Dendritic cell treated with granulocyte-macrophage colony-stimulating factor and Interleukin-4, amounts not matched to agents 40 ng/mL and 50 ng/mL, for 4 days (primary cell): Measurements from ENCODE around the gene MTUS2.

ENCODE experiments used
- H3K27ac Mint-ChIP-seq: one replicate; pipeline ENCODE4 v1.8.0; 2022; ENCODE audit warnings: mild to moderate bottlenecking, mixed read lengths
- H3K27me3 Mint-ChIP-seq: one replicate; pipeline ENCODE4 v1.8.0; 2022; ENCODE audit warnings: mild to moderate bottlenecking, mixed read lengths
- H3K36me3 Mint-ChIP-seq: one replicate; pipeline ENCODE4 v1.8.0; 2022; ENCODE audit warnings: low read depth, mixed read lengths
- H3K4me1 Mint-ChIP-seq: one replicate; pipeline ENCODE4 v1.8.0; 2022; ENCODE audit warnings: low read depth, mixed read lengths
- H3K4me3 Mint-ChIP-seq: one replicate; pipeline ENCODE4 v1.8.0; 2022; ENCODE audit warnings: mild to moderate bottlenecking, moderate library complexity, mixed read lengths
- H3K9me3 Mint-ChIP-seq: one replicate; pipeline ENCODE4 v1.8.0; 2022; ENCODE audit warnings: mixed read lengths
- intact Hi-C: fragments of 100-400 bp; cut with micrococcal nuclease; formaldehyde crosslinking; loops from one replicate; pipeline ENCODE4 v1.15.0; 2022

The MTUS2 gene

GRCh38 chr13:29491248-29491647 is 671.1 kb downstream of the MTUS2 start:
- Mint-ChIP-seq H3K36me3 (no peaks in the 10 kb centered on the region), H3K4me1 (peaks cover 37% of the 10 kb centered on the region), H3K4me3 (no peak overlapping the region), H3K27me3 (peaks cover 4% of the 10 kb centered on the region), H3K27ac (no peak overlapping the region), H3K9me3 (no peaks in the 10 kb centered on the region)
- intact Hi-C loops, result no loop called here

DNA sequence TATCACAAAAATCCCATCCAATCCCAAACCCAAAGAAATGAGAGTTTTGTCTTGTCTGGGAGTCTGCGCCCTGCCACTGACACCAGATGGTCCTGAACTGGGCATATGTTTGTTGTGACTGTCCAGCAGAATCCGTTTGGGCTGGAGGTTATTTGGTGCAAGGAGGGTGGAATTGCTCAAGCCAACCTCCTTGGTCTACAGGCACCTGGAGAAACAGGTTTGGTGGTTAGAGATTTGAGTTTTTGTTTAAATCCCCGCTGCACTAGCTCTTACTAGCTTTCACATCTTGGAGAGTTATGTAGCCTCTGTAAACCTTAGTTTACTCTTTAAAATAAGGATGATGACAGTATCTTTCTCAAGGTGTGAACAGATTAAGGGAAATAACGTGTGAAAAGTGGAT is 673.7 kb downstream of the MTUS2 start:
- H3K27ac Mint-ChIP-seq, result no peak overlapping the region
- H3K27me3 Mint-ChIP-seq, result no peaks in the 10 kb centered on the region
- intact Hi-C loops, result no loop called here
- H3K4me1 Mint-ChIP-seq, result peaks cover 35% of the 10 kb centered on the region
- H3K9me3 Mint-ChIP-seq, result no peaks in the 10 kb centered on the region
- H3K4me3 Mint-ChIP-seq, result no peak overlapping the region
- H3K36me3 Mint-ChIP-seq, result no peaks in the 10 kb centered on the region

- H3K36me3 Mint-ChIP-seq, result no peaks in the 10 kb centered on the region
- H3K27me3 Mint-ChIP-seq, result no peaks in the 10 kb centered on the region
- no peak overlapping the region for H3K27ac Mint-ChIP-seq
- no peak overlapping the region for H3K4me3 Mint-ChIP-seq
- intact Hi-C loops, result no loop called here
- H3K4me1 Mint-ChIP-seq, result peaks cover 35% of the 10 kb centered on the region
- no peaks in the 10 kb centered on the region for H3K9me3 Mint-ChIP-seq
Measured at GRCh38 chr13:29494520-29494919, 674.4 kb downstream of the MTUS2 start.

DNA sequence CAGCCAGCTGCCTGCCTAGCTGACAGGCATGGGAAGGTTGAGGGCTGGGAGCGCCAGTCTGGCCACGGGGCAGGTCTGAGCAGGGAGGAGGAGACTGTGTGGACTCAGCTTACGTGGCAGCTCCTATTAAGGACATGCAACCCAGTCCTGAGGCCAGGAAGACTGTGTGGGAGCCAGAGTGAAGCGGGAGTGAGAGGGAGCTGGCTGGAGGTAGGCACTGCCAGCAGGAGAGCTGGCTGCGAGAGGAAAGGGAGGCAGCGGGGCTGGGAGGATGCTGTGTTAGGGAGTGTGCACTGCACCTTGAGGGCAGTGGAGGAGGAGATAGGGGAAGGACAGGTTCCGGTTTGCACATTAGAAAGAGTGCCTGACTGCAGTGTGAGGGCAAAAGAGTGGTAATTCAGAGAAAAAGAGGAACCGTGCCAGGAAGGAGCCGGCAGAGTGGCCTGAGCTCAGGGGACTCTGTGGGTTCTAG is 676.1 kb downstream of the MTUS2 start:
- no peaks in the 10 kb centered on the region for H3K36me3 Mint-ChIP-seq
- H3K4me3 Mint-ChIP-seq, result no peak overlapping the region
- intact Hi-C loops, result no loop called here
- no peaks in the 10 kb centered on the region for H3K27me3 Mint-ChIP-seq
- H3K27ac Mint-ChIP-seq, result peak overlapping the region; percentile 78
- H3K4me1 Mint-ChIP-seq, result peaks cover 35% of the 10 kb centered on the region
- no peaks in the 10 kb centered on the region for H3K9me3 Mint-ChIP-seq

- Mint-ChIP-seq H3K27ac (peak overlapping the region; percentile 78), H3K4me3 (no peak overlapping the region), H3K4me1 (peaks cover 35% of the 10 kb centered on the region), H3K27me3 (no peaks in the 10 kb centered on the region), H3K9me3 (no peaks in the 10 kb centered on the region), H3K36me3 (no peaks in the 10 kb centered on the region)
- intact Hi-C loops, result no loop called here
Measured at GRCh38 chr13:29497137-29497654, 677.1 kb downstream of the MTUS2 start.

GRCh38 chr13:29498426-29499040 is 678.4 kb downstream of the MTUS2 start:
- H3K9me3 Mint-ChIP-seq, result no peaks in the 10 kb centered on the region
- peaks cover 37% of the 10 kb centered on the region for H3K4me1 Mint-ChIP-seq
- intact Hi-C loops, result no loop called here
- no peak overlapping the region for H3K27ac Mint-ChIP-seq
- H3K27me3 Mint-ChIP-seq, result peaks cover 9% of the 10 kb centered on the region
- H3K36me3 Mint-ChIP-seq, result no peaks in the 10 kb centered on the region
- no peak overlapping the region for H3K4me3 Mint-ChIP-seq

- intact Hi-C loops, result no loop called here
- H3K36me3 Mint-ChIP-seq, result no peaks in the 10 kb centered on the region
- H3K4me3 Mint-ChIP-seq, result no peak overlapping the region
- peaks cover 20% of the 10 kb centered on the region for H3K27me3 Mint-ChIP-seq
- peaks cover 27% of the 10 kb centered on the region for H3K4me1 Mint-ChIP-seq
- no peaks in the 10 kb centered on the region for H3K9me3 Mint-ChIP-seq
- no peak overlapping the region for H3K27ac Mint-ChIP-seq
Measured at GRCh38 chr13:29499506-29500165, 679.5 kb downstream of the MTUS2 start.

DNA sequence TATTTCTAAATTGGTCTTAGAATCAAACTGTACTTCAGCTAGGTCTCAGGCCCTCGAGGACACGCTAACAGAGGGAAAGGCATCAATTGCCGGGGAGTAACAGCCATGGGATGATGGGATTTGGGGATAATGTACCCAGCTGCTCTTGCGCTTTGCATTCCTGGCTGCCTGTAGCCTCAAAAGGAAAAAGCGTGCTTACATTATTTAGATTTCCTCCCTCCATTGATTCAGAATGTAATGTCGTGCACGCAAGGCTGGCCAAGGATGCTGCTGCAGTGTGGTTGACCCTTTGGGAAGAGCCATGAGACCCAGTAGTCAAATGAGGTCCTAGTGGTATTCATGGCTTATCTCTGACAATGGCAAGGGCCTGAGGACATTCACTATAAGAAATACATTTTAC is 680.2 kb downstream of the MTUS2 start:
- no peaks in the 10 kb centered on the region for H3K36me3 Mint-ChIP-seq
- no peak overlapping the region for H3K27ac Mint-ChIP-seq
- H3K4me3 Mint-ChIP-seq, result no peak overlapping the region
- peaks cover 24% of the 10 kb centered on the region for H3K27me3 Mint-ChIP-seq
- H3K9me3 Mint-ChIP-seq, result no peaks in the 10 kb centered on the region
- peaks cover 27% of the 10 kb centered on the region for H3K4me1 Mint-ChIP-seq
- intact Hi-C loops, result no loop called here

GRCh38 chr13:29501674-29502073 is 681.5 kb downstream of the MTUS2 start:
- Mint-ChIP-seq H3K9me3 (no peaks in the 10 kb centered on the region), H3K4me1 (peaks cover 14% of the 10 kb centered on the region), H3K27ac (no peak overlapping the region), H3K36me3 (no peaks in the 10 kb centered on the region), H3K27me3 (peaks cover 28% of the 10 kb centered on the region), H3K4me3 (no peak overlapping the region)
- intact Hi-C loops, result no loop called here

DNA sequence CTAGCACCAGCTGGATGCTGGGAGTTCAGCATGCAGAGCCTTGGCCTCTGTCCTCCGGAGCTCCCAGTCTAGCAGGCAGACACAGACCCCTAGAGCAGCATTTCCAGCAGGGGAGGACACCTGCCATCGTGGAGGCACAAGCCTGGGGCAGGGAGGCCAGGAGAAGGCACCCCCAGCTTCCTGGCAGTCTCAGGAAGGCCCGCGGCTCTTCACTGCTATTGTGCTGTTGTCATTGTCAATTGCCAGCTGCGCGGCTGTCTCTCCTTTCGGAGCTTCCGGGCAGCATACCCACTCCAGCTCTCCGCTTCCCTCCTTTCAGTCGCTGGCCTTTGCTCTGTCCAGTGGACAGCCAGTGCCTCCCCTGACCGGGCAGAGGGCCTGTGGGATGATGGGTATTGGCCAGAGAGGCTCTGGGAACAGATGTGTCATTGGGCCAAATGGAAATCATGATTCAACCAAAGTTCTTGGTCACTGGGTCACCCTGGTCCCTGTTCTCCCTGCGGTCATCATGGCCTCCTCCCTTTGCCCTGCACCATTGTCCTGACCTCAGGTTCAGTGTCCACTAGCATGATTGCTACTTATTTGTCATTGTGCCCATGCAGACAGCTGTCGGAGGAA is 682.4 kb downstream of the MTUS2 start:
- Mint-ChIP-seq H3K4me3 (no peak overlapping the region), H3K27ac (no peak overlapping the region), H3K27me3 (peaks cover 28% of the 10 kb centered on the region), H3K4me1 (peaks cover 6% of the 10 kb centered on the region), H3K9me3 (no peaks in the 10 kb centered on the region), H3K36me3 (no peaks in the 10 kb centered on the region)
- intact Hi-C loops, result no loop called here

GRCh38 chr13:29503041-29503837 is 683.1 kb downstream of the MTUS2 start:
- H3K36me3 Mint-ChIP-seq, result no peaks in the 10 kb centered on the region
- H3K9me3 Mint-ChIP-seq, result no peaks in the 10 kb centered on the region
- peaks cover 5% of the 10 kb centered on the region for H3K4me1 Mint-ChIP-seq
- peak overlapping the region; percentile 39 for H3K4me3 Mint-ChIP-seq
- intact Hi-C loops, result no loop called here
- H3K27me3 Mint-ChIP-seq, result peaks cover 28% of the 10 kb centered on the region
- no peak overlapping the region for H3K27ac Mint-ChIP-seq

DNA sequence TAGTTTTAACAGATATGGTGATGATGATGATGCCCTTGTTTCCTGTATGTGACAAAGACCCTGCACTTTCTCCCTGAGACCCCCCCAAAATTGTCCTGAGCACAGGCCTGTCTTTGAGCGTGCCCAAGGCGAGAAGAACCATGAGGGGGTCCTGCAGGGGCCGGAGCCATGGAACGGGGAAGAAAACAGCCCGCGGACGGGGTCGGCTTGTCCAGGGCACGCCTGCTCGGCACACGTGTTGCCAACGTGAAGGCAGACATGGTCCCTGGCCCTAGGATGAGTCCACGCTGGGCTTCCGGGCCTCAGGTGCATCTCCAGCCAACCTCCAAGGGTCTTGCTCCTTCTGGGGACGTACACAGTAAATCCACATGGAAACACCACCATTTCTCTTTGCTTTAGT is 684.6 kb downstream of the MTUS2 start:
- no peak overlapping the region for H3K4me3 Mint-ChIP-seq
- intact Hi-C loops, result no loop called here
- H3K36me3 Mint-ChIP-seq, result no peaks in the 10 kb centered on the region
- H3K4me1 Mint-ChIP-seq, result peaks cover 5% of the 10 kb centered on the region
- no peaks in the 10 kb centered on the region for H3K9me3 Mint-ChIP-seq
- peaks cover 28% of the 10 kb centered on the region for H3K27me3 Mint-ChIP-seq
- no peak overlapping the region for H3K27ac Mint-ChIP-seq

DNA sequence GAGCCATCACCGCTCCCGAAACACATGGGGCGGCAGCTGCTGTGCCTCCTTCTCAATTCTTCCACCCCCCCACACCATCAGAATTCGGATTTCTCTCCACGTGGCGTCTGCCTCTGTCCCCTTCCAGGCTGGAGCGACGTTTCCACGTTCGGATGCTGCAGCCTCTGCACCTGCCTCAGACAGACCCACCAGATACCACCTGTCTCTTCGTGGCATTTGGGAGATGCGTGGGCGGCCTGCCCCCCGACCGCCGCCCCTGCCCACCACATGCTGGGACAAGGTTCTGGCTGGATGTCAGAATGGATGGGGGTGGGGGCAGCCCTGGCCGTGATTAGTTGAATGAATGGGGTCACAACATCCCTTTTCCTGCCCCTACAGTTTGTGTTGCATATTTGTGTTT is 685.4 kb downstream of the MTUS2 start:
- H3K27ac Mint-ChIP-seq, result no peak overlapping the region
- no peak overlapping the region for H3K4me3 Mint-ChIP-seq
- intact Hi-C loops, result no loop called here
- peaks cover 8% of the 10 kb centered on the region for H3K36me3 Mint-ChIP-seq
- H3K9me3 Mint-ChIP-seq, result no peaks in the 10 kb centered on the region
- H3K4me1 Mint-ChIP-seq, result peaks cover 5% of the 10 kb centered on the region
- peaks cover 28% of the 10 kb centered on the region for H3K27me3 Mint-ChIP-seq

DNA sequence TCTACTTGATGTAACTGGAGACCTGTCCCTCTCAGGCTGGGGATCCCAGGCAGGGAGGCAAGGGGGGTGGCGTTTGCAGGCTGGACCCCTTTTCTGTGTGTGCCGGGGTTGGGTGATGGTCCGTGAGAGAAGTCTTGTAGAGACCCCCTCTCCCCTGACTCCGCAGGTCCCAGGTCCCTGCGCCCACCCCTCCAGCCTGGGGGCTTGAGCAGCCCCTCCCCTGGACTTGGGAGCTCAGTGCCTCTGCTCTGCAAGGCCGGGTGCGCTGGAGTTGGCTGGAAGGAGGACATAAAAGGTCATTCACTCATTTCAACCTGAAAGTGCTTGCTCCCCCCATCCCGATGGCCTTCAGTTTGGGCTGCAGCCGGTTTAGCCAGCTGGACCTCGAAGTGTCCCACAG is 685.8 kb downstream of the MTUS2 start:
- Mint-ChIP-seq H3K9me3 (no peaks in the 10 kb centered on the region), H3K27ac (no peak overlapping the region), H3K27me3 (peaks cover 28% of the 10 kb centered on the region), H3K36me3 (peaks cover 12% of the 10 kb centered on the region), H3K4me1 (peaks cover 5% of the 10 kb centered on the region), H3K4me3 (no peak overlapping the region)
- intact Hi-C loops, result no loop called here
